GM19395 (cell line): ENCODE results near the gene KRT4.
"Not testable (repeated sequence)": the region's sequence is repeated elsewhere in the genome, so short reads cannot be mapped to it uniquely, and the experiment has no call there.

Experiments
- ATAC-seq: cut with Tn5 transposase; IDR thresholded peaks from one replicate; pipeline ENCODE4 v1.9.1; 2021; ENCODE audit warnings: mild to moderate bottlenecking, moderate library complexity; ENCODE audit not compliant: unreplicated experiment

KRT4 gene

DNA sequence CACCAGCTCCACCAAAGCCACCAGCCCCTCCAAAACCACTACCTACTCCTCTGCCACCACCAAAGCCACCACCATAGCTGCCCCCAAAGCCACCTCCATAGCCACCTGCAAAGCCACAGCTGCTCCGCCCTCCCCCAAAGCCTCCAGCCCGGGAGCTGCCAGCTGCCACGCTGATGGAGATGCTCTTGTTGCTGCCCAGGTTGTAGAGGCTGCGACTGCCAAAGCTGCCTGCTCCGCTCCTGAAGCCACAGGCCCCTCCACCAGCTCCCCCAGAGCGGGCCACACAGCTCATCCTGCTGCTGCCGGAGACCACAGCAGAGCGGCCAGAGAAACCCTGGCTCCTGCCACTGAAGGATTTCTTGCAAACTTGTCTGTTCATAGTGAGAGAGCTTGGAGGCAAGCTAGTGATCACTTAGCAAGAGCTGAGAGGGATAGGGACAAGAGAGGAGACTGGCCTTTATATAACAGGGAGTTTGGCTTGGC lies 37.0 kb downstream of the KRT4 start, which contains the start of gene KRT76:
Gene KRT76, minus strand, starts transcription at position 433 of the 483 bp plus-strand sequence. Its CDS starts 54 bp downstream, at position 379.
- no peak for ATAC-seq

DNA sequence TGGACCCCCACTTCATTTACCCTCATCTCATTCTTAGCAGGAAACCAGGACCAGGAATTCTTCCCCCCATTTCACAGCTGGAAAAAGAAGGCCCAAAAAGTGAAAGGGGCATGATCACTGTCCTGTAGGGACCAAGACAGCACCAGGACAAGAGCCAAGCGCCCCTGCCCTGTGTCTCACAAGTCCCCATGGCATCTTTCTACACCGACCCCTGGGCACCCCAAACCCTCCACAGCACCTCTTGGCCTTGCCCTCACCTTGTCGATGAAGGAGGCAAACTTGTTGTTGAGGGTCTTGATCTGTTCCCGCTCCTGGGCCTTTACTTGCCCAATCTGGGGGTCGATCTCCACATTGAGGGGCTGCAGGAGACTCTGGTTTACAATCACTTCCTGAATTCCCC lies 37.5 kb downstream of the KRT4 start:
- no peak for ATAC-seq

DNA sequence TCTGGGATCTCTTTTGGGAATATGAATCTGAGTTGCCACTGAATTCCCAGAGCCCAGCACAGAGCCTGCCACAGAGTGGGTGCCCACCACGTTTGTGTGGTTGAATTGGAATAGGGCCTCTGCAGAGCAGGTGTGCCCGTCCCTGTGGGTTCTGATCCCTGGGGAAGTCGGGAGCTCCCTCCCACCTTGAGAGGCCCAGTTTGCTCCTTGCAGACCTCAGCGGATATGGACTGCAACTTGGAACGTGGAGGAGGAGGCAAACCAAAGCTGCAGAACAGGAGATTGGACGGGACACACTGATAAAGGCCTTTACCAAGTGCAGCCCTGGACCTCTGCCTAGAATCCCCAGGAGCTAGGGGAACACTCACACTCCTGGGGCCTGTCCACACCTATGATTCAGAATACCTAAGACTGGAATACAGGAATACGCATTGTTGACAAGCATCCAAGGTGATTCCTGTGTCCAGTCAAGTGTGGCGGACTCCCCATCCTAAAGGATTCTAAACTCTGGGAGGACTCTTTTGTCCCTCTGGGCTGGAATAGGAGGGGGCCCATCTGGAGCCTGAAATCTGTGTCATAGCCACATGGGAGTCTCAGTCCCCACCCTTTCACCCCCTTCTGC lies 39.2 kb downstream of the KRT4 start:
- ATAC-seq: no peak

DNA sequence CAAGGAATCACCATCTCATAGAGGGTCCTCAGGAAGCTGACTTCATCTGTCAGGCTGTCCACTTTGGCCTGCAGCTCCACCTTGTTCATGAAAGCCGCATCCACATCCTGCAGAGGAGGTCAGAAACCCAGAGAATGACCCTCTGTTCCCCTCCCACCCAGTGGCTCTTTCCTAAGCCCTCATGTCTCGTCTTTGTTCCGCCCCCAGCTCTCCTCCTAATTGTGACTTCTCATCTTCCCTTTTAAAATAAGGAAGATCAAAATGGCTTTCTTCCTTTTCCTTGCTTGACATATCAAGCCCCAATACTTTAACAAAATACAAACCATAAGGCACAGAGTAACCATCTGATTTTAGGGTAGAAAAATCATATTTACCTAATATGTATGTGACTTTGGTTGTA lies 41.1 kb downstream of the KRT4 start:
- no peak for ATAC-seq

DNA sequence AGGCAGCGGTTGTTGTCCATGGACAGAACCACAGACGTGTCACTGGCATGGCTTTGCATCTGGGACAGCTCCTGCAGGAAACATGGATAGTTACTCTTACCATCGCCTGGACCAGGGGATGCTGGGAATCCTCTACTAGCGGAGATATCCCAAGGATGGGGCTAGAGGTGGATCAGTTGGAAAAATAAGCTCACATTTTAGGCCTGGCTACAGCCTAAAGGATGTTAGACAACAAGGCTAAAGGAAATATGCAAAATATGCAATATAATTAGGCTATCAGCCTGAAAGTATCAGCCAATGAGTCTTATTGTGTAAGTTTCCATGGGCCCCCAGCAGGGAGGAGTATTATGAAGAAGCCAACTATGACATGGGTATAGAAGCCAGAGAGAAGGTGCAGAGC lies 41.7 kb downstream of the KRT4 start:
- no peak for ATAC-seq

DNA sequence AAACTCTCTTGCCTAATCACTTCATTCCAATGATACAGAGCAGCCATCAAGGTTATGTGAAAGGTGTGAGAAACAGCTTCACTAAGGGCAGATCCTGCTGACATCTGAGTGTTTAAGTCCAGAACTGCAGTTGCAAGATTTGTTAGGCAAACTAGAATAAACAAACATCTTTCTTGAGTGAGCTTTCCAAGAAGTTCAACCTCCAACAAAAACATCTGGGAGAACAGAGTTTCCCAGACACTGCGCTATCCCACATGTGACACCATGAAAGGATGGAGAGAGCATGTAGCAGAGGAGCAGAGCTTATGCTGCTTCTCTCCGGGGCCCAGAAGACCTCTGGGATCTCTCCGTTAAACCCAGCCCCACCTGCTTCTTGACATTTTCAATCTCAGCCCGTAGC lies 42.4 kb downstream of the KRT4 start:
- ATAC-seq: no peak

DNA sequence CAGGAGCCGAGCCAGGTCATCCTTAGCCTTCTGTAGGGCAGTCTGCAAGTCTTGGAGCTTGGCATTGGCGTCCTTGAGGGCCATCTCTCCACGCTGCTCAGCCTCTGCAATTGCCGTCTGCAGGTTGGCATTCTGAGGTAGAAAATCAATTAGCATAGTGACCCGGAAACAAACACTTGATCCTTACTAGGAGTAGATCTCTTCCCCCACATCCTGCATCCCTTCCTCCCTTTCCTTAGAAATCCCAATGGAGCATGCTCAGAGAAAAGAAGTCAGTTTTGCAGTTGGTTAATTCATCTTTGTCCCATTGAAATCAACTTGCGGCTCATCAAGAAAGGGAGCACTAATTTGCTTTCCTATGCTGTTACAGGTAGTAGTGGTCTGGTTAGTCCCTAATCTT lies 42.8 kb downstream of the KRT4 start:
- ATAC-seq: no peak

DNA sequence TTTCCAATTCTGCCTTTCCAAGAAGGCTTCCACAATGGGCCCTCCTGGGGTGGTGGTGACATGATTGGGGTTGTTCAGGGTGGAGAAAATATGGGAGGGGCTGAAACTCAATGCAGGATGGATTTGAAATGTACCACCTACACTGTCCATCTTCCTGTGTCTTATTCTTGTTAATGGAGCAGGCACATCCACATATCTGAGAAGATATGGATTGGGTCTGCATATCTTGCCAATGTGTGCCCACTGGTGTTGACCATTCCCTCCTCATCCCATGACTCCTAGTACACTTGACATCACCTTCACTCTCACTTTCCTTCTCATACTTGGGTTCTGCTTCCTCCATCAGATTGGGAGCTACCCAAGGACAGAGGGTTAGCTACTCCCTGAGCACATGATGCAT lies 44.0 kb downstream of the KRT4 start:
- no peak for ATAC-seq

DNA sequence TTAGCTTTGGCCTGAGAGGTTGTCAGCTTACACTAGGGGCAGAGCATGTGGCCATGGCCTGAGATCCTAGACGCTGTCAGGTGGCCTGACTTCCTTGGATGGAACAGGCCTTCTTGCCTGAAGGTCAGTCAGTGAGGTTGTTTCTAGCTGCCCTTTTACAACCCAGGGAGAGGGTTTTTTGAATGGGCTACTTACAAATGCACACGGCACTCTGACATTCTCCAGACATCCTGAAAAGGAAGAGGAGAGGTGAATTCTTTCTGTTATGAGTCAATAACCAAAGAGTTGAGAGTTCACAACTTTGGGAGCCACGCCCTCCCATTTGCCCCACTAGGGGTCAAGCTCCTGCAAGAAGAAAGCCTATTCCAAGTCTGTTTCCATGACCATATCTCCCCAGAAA lies 44.6 kb downstream of the KRT4 start:
- ATAC-seq: no peak

DNA sequence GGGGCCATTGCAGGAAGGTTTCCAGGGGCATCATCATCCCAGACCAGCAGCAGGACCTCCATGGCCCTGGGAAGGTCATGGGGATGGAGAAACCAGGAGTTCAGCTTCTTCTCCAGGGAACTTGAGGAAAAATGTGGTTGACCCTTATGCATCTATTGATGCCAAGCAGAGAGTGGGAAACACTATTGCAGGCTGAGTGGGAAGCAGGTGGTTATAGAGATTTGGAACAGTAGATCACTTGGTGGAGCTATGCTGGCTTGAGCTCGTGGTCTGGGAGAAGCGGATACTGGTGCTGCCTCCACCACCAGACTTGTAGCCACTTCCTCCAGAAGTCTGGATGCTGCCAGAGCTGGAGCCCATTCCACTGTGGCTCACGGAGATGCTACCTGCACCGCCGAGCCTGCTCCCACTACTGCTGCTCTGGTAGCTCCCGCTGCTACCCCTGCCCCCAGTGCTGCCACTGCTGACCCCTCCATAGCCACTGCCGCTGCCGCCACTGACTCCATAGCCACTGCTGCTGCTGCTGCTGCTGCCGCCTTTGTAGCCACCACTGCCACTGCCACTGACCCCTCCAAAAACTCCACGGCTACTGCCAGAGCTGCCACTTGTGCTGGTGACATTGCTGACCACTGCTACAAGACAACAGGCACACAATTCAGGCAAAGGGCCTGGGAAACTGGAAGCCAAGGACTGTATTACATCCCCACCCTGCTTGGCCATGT lies 45.3 kb downstream of the KRT4 start:
- no peak for ATAC-seq

DNA sequence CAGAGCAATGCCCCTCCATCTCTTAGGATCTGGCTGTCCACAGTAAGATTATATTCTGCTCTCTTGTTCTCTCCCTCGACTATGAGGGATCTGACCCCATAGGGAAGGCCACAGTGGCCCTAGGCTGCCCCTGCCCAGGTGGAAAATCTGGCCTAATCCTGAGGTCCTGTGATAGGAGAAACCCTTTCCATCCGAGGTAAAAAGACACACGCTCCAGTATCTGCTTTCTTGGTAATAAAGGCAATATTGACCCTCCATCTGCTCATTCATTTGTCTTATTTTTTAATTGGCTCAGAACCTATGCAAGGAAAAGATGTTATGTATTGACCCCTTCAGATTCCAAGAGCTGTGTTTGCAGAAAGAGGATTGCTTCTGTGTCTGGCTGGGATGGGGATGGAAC lies 46.5 kb downstream of the KRT4 start:
- no peak for ATAC-seq

DNA sequence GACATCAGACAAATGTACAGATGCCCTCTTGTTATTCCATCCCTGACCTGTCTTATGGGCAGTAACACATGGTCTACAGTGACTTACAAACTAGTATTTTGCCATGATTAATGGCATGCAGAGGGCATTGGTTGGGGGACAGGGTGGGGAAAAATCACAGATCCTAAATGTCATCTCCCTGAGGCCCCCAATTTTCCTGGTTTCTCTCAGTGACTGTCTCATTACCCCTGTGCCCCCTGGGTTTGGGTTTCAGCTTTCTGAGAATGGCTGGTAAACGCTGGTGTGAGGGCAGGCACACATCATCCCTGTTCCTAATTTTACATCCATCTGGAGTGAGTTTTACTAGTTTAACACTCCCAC lies 46.9 kb downstream of the KRT4 start:
- no peak for ATAC-seq

DNA sequence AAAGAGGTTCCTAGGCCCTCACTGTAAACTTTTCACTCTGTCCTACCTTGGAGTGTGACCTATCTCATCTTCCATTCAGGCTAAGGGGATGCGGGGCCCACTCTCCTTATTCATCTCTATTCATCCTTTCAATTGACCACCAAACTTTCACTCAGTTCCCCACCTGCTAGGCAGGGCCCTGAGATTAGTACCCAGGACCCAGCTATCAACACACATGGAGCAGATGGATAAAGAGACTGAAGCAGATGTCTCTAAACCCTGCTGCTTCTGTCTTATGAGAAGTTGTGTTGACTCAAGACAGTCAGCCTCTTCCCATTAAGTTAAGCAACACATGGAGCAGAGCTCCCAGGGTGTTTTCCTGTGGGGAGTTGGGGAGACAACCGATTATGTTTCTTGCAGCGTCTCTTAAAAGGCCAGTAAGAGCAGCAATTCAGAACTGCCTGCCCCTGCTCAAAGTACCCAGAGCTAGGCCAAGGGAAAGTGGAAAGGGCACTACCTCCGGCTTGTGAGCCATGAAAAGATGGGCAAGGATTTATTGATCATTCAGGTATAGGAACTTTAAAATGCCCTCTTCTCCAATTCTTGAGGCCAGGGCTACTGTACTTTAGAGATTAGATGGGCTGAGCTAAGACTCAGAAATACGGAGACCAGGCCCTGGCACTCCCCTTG lies 47.4 kb downstream of the KRT4 start:
- no peak for ATAC-seq

DNA sequence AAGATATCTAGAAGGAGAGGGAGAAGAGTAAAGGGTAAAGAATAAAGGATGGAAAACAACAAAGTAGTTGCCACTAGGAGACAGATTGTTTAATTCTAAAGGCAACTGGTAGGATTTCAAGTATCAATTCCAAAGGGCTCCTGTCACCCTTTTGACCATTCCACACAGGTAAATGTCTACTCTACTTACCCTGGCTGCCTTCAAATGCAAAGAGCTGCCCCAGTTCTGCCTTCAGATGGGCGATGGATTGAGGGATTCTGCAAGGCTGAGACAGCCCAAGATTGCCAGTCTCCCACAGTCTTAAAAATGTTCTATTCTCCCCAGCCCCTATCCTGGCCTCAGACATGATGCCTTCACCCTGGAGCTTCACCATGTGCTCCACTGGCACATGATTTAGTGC lies 48.2 kb downstream of the KRT4 start:
- no peak for ATAC-seq

DNA sequence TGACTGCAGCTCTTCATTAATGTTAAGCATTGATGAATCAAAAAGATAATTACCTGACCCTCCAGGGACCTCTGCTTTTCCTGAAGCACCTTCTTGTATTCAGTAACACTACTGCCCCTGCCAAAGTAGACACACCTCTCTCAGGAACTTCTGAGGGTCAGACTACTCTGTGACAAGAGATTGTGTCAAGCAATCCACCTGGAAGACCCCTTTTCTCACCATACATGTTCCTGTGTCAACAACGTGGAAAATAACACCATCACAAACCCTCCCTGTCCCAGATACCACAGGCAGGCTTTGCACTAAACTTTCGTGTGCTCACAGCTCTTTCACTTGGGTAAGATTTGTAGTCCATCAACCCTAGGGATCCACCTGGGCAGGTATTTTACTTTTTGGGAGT lies 49.9 kb downstream of the KRT4 start:
- no peak for ATAC-seq

DNA sequence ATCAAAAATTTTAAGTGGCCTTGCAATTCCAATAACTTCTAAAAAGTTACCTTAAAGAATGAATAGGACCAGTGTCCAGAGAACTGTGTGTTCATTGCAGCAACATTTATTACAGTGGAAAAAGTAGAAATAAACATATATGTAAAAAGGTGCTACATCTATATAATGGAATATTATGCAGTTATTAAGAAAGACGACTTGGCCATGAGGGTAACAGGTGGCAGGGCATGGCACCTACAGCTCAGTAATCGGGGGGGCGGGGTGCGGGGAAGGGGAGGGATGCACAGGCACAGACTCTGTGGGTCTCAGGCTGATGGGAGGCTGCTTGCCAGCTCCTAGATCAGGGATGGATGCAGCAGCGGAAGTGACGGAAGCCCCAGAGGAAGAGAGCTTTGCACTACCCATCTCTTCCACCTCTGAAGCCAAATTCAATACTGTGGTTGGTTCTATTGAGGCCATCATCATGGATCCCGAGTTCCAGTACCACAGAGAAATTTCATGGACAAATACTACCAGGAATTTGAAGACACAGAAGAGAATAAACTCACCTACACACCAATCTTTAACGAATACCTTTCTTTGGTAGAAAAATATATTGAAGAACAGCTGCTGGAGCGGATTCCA lies 50.8 kb downstream of the KRT4 start:
- no peak for ATAC-seq

DNA sequence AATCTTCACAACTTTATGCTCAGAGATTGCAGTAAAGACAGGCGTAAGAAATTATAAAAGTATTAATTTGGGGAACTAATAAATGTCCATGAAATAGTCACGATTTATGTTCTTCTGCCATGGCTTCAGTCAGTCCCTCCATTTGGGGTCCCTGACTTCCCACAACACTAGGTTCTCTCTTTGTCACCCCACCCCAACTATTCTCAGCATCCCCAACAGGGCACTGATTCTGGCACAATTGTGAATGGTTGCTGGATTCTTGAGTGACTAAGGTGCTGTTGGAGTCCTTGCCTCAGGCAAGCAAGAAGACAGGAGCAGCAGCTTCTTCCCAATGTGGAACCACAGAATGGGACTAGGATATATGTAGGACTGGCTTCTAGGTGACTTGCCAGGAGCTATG lies 52.1 kb downstream of the KRT4 start:
- no peak for ATAC-seq

DNA sequence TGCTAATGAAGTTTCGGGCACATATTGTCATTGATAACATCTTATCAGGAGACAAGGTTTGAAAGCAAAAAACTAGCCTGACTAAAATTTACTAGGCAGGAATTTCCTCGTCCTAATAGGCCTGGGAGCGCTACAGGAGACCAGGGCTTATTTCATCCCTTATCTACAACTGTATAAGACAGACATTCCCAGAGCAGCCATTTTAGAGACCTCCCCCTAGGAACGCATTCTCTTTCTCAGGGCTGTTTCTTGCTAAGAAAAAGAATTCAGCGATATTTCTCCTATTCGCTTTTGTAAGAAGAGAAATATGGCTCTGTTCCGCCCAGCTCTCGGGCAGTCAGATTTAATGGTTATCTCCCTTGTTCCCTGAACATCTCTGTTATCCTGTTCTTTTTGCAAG lies 52.7 kb downstream of the KRT4 start:
- not testable (repeated sequence) for ATAC-seq

DNA sequence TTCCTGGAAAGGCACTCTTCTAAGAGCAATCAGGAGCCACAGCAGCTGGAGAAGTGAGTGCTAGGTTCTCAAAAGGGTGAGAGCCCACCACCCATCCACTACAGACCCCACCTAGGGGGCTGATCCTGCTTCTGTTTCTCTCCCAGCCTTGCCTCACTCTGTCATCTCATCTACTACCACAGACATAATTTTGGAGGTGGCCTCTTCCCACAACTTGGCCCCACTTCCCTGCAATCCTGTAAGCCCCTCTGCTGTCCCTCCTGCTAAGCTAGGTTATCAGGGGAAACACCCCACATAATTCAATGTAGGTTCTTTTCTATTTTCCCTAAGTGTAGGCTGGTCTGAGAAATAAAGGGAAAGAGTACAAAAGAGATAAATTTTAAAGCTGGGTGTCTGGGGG lies 53.3 kb downstream of the KRT4 start:
- ATAC-seq: no peak

DNA sequence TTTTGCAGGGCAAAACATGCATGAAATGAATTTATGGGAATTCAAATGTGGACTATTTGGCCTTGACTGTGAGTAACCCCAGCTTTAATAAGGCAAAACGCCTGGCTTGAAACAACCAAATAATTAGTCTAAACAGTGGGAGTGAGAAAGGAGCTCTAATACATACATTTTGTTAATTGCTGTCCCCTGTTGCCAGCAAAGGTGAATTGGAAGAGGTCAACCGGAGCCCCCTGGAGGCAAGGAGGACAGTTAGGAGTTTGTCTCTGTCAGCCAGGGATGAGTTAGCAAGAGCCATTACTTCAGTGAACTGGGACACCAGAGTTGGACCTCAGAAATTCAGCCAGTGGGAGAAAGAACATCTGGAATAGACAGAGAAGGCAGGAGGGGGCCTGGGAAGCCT lies 54.2 kb downstream of the KRT4 start:
- ATAC-seq: no peak

DNA sequence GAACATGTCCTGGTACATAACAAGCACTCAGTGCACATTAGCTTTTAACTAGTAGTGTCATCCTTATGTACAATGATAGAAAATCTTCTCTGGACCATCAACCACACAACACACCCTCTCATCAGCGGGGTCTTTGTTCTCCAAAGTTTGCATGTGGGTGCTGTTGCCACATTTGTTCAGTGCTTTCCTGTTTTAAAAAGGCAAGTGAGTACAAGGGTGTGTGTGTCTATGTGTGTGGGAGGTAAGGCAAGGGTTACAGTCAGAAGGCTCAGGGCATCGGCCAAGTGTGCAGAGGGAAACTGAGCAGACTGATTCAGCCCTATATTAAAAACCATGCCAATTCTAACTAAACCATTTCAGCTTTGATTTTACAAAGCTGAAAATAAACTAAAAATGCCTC lies 54.7 kb downstream of the KRT4 start:
- no peak for ATAC-seq
